Suprapubic skin (tissue), 4 donors: ENCODE measurements around the gene SLC32A1. TPM values are rescaled to one million over a fixed set of nuclear protein-coding genes. Genes with fewer than 3 reads are reported as not detected.

Experiments used
- DNase-seq, 2 donors: peaks; one replicate each; pipeline ENCODE4 v3.0.0-alpha.2; 2019; ENCODE audit warnings: low spot score in 2 of 2
- H3K27ac ChIP-seq: fragments of 200-600 bp; sonication (generic); one replicate; pipeline ENCODE4 v1.5.1; 2019
- H3K27me3 ChIP-seq: fragments of 200-600 bp; sonication (generic); one replicate; pipeline ENCODE4 v1.5.1; 2019
- H3K36me3 ChIP-seq: fragments of 200-600 bp; sonication (generic); one replicate; pipeline ENCODE4 v1.5.1; 2019
- H3K4me1 ChIP-seq: fragments of 200-600 bp; sonication (generic); one replicate; pipeline ENCODE4 v1.5.1; 2019
- H3K4me3 ChIP-seq: fragments of 200-600 bp; sonication (generic); one replicate; pipeline ENCODE4 v1.5.1; 2019; ENCODE audit warnings: mild to moderate bottlenecking
- H3K9me3 ChIP-seq: fragments of 200-600 bp; sonication (generic); one replicate; pipeline ENCODE4 v1.5.1; 2019
- CTCF ChIP-seq, 2 donors: fragments of 200-600 bp in 1 of 2; fragments of 450-650 bp in 1 of 2; sonication (generic) in 1 of 2; IDR thresholded peaks; one replicate each; pipeline ENCODE4 v1.5.1; 2016 to 2019; ENCODE audit warnings: antibody characterized with exemption in 2 of 2, mild to moderate bottlenecking in 1 of 2, moderate library complexity in 1 of 2
- EP300 ChIP-seq: sonication (generic); formaldehyde crosslinking; IDR thresholded peaks from one replicate; pipeline ENCODE4 v1.6.1; 2017; ENCODE audit warnings: antibody characterized with exemption
- POLR2A ChIP-seq, 2 donors: fragments of 450-650 bp; IDR thresholded peaks; one replicate each; pipeline ENCODE4 v1.6.1; 2017; ENCODE audit warnings: antibody characterized with exemption in 2 of 2, mild to moderate bottlenecking in 2 of 2, moderate library complexity in 2 of 2
- POLR2AphosphoS5 ChIP-seq, 3 donors: sonication (generic); formaldehyde crosslinking; IDR thresholded peaks; one replicate each; pipeline ENCODE4 v1.6.1; 2017; ENCODE audit warnings: antibody characterized with exemption in 3 of 3
- WGBS: methylation state at CpG from one replicate; pipeline ENCODE4 v1.1.5; 2018; 5-methylcytosine and 5-hydroxymethylcytosine counted together
- total RNA-seq, 4 donors: library from RNA; depleted of rRNA; stranded (reverse); fragments of >200 nt; gene quantifications; one replicate each; pipeline ENCODE4 v1.1.0, GENCODE V29; 2016

Gene SLC32A1
- total RNA-seq, 4 donors from 2014 or later: not detected

- no peak overlapping the region for H3K27ac ChIP-seq
- H3K27me3 ChIP-seq: peaks cover 79% of the 10 kb centered on the region
- WGBS: 74% methylated on average over 3 of the region's 3 CpGs
- H3K36me3 ChIP-seq: no peaks in the 10 kb centered on the region
- DNase-seq: no peak
- no peaks in the 10 kb centered on the region for H3K4me1 ChIP-seq
- H3K9me3 ChIP-seq: no peaks in the 10 kb centered on the region
- H3K4me3 ChIP-seq: no peak overlapping the region
- TF ChIP-seq EP300: no peak
- no peak for TF ChIP-seq POLR2A (IDR thresholded peaks at IDR 0.05)
- no peak for TF ChIP-seq CTCF (IDR thresholded peaks at IDR 0.05)
- no peak for TF ChIP-seq POLR2AphosphoS5 (IDR thresholded peaks at IDR 0.05)
Observed at GRCh38 chr20:38700926-38701325, 23.4 kb upstream of the SLC32A1 start.

DNA sequence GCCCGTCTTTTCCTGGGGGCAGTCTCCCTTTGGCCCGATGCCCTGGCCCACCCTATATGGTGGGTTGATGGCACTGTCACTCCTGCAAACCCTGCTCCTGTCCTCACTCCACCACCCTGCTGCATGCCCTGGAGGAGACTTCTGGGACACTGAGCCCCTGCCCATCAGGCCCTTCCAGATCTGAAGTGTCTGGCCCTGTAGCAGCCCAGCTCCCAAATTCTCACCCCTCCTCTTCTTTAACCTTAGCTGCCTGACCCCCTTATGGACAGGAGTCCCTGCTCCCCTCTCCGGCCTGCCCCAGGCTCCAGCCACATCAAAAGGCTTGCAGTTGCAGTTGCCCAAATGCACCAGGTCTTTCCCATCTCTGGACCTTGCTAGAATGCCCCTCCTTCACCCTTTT, 20.8 kb upstream of the SLC32A1 start:
- TF ChIP-seq POLR2AphosphoS5 (IDR thresholded peaks at IDR 0.05) (no peak), CTCF (IDR thresholded peaks at IDR 0.05) (no peak), POLR2A (IDR thresholded peaks at IDR 0.05) (no peak), EP300 (no peak)
- no peak overlapping the region for H3K27ac ChIP-seq
- DNase-seq: no peak
- 76% methylated on average over 3 of the region's 3 CpGs for WGBS
- no peaks in the 10 kb centered on the region for H3K36me3 ChIP-seq
- no peak overlapping the region for H3K4me3 ChIP-seq
- H3K4me1 ChIP-seq: no peaks in the 10 kb centered on the region
- H3K27me3 ChIP-seq: peaks cover 87% of the 10 kb centered on the region
- H3K9me3 ChIP-seq: no peaks in the 10 kb centered on the region

DNA sequence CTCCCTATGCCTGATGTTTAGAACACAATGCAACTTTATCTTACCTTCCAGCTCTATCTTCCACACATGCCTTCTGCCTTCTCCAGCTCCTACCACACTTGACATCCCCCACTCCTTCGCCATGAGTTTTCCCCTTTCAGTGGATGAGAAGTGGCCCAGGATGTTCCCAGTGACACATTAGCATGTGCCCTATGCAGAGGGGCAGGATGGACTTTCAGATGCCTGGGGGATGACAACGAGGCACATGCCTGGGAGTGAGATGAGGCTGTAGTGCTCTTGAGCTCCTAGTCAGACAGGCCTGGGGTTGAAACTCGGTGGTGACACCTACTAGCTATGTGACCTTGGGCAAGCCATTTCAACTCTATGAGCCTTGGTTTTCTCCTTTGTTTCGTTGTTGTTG, 20.1 kb upstream of the SLC32A1 start:
- H3K36me3 ChIP-seq: no peaks in the 10 kb centered on the region
- no peaks in the 10 kb centered on the region for H3K4me1 ChIP-seq
- H3K27me3 ChIP-seq: peaks cover 83% of the 10 kb centered on the region
- DNase-seq: no peak
- WGBS: 54% methylated on average over 4 of the region's 4 CpGs
- no peak overlapping the region for H3K4me3 ChIP-seq
- no peaks in the 10 kb centered on the region for H3K9me3 ChIP-seq
- no peak for TF ChIP-seq POLR2A (IDR thresholded peaks at IDR 0.05)
- TF ChIP-seq POLR2AphosphoS5 (IDR thresholded peaks at IDR 0.05): no peak
- no peak for TF ChIP-seq CTCF (IDR thresholded peaks at IDR 0.05)
- TF ChIP-seq EP300: no peak
- no peak overlapping the region for H3K27ac ChIP-seq

DNA sequence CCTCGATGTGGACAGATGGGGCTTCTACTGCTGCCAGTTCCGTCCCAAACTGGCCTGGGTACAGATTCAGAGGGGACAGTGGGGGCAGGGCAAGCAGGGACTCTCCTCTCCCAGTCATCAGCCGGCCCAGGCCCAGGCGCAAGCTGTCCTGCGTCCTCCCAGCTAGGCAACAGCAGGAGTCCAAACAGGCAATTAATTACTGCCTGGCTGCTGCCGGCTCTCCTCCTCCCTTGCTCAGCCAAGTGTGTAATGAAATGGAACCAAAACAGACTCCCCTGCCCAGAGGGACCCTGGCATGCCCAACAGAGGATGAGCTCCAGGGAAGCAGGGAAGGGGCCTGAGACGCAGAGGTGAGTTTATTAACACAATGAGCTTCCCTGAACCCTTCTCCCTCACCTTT, 17.8 kb upstream of the SLC32A1 start:
- DNase-seq: no peak
- Histone ChIP-seq H3K36me3 (no peaks in the 10 kb centered on the region), H3K4me3 (no peak overlapping the region), H3K4me1 (no peaks in the 10 kb centered on the region), H3K9me3 (no peaks in the 10 kb centered on the region), H3K27ac (no peak overlapping the region), H3K27me3 (peaks cover 74% of the 10 kb centered on the region)
- 14% methylated on average over 1 of the region's 7 CpGs for WGBS
- TF ChIP-seq CTCF (IDR thresholded peaks at IDR 0.05) (no peak), EP300 (no peak), POLR2AphosphoS5 (IDR thresholded peaks at IDR 0.05) (no peak), POLR2A (IDR thresholded peaks at IDR 0.05) (no peak)

- no peaks in the 10 kb centered on the region for H3K9me3 ChIP-seq
- H3K27ac ChIP-seq: no peak overlapping the region
- no peak for DNase-seq
- 19% methylated on average over 6 of the region's 6 CpGs for WGBS
- H3K4me3 ChIP-seq: no peak overlapping the region
- no peak for TF ChIP-seq EP300
- no peak for TF ChIP-seq POLR2AphosphoS5 (IDR thresholded peaks at IDR 0.05)
- TF ChIP-seq CTCF (IDR thresholded peaks at IDR 0.05): no peak
- TF ChIP-seq POLR2A (IDR thresholded peaks at IDR 0.05): no peak
- H3K27me3 ChIP-seq: peaks cover 84% of the 10 kb centered on the region
- no peaks in the 10 kb centered on the region for H3K4me1 ChIP-seq
- H3K36me3 ChIP-seq: no peaks in the 10 kb centered on the region
Observed at GRCh38 chr20:38714308-38714707, 10.0 kb upstream of the SLC32A1 start.
